Right hindlimb (tissue), 1 donor: ENCODE measurements around the gene DBP.
"Not testable (repeated sequence)": the region's sequence is repeated elsewhere in the genome, so short reads cannot be mapped to it uniquely, and the experiment has no call there.

Experiments
- DNase-seq: peaks from one replicate; pipeline ENCODE4 v3.0.0-alpha.2; 2018

Gene DBP

DNA sequence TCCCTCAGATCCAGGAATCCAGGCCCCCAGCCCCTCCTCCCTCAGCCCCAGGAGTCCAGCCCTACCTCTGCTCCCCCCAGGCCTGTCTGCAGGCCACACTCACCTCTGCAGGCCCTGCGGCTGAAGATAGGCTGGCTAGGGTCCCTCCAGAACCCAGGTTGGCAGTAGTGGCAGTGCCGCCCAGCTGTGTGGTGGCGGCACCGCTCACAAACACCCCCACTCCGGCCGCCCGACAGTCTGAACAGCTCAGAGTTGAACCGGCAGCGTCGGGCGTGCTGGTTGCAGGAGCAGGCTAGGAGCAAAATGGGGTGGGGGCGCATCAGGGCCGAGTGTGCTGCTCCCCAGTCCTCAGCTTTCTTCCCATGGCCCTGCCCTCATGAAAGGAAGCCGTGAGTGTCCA lies 27.3 kb upstream of the DBP start:
- DNase-seq = no peak

- DNase-seq = no peak
Measured at GRCh38 chr19:48663667-48664066, 26.5 kb upstream of the DBP start.

DNA sequence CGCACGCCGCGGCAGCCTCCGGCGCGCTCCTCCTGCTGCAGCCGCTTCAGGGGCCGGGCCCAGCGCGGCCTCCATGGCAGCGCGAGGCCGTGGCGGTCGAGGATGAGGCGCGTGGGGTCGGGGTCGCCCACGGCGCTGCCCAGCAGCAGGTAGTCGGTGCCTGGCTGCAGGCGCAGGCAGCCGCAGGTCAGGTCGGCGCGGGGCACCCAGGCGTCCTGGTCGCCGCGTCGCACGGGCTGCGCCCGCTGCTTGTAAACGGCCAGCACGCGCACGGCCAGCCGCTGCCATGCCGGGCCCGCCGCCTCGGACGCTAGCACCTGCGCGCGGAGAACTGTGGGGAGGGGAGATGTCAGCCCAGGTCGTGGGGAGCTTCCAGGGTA lies 24.5 kb upstream of the DBP start:
- no peak for DNase-seq

DNA sequence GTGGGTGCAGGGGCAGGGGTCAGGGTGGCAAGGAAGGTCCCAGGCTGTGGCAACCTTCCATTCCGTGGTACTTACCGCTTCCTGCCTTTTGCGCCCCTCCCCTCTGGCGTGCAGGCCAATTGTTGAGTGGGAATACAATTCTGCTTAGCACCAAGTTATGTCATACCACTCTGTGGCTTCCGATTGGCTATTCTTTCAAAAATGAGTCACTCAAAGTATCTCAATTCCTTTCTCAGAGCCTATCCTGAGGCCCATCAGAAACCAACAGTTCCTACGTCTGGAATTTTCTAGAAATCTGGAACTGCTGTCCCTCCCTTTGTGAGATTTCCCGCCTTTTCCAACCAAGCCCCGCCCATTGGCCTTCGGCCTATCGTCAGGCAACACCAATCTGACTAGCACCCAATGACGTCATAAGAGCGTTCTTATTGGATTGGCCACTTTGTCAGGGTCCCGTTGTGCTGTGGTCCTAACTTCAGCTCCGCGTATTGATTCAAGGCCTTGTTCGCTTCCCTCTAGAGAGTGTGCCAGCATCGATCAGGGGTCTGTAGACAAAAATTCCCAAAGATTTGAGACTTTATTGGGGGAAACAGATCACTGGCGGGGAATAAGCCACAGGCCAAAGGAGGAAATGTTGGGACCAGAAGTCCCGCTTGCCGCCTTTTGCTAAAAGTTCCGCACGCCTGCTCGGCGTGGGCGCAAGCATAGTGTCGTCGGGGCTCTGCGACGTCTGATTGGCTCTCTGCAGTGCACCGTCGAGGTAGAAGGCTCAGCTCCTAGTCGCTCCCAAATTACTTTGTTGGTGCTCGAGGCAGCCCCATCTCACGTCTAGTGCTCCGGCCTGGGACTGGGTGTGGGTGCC lies 23.9 kb upstream of the DBP start:
- DNase-seq = peak; percentile 82

DNA sequence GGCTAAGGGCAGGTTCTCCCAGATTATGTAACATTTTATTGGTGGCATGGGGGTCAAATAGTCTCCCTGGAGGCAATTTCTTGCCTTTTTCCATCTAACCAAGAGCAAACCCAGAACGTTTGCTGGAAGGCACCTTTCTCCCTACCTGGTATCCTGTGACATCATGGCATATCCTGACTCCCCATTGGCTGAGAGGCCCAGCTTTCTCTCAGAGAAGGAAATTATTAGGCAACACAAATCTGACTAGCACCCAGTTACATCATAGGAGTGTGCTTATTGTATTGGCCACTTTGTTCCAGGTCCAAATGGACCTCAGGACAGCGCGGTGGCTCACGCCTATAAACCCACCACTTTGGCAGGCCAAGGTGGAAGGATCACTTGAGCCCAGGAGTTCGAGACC lies 22.6 kb upstream of the DBP start:
- no peak for DNase-seq

GRCh38 chr19:48658483-48658882 lies 21.3 kb upstream of the DBP start:
- DNase-seq = no peak

- not testable (repeated sequence) for DNase-seq
Measured at GRCh38 chr19:48657828-48658227, 20.6 kb upstream of the DBP start.

DNA sequence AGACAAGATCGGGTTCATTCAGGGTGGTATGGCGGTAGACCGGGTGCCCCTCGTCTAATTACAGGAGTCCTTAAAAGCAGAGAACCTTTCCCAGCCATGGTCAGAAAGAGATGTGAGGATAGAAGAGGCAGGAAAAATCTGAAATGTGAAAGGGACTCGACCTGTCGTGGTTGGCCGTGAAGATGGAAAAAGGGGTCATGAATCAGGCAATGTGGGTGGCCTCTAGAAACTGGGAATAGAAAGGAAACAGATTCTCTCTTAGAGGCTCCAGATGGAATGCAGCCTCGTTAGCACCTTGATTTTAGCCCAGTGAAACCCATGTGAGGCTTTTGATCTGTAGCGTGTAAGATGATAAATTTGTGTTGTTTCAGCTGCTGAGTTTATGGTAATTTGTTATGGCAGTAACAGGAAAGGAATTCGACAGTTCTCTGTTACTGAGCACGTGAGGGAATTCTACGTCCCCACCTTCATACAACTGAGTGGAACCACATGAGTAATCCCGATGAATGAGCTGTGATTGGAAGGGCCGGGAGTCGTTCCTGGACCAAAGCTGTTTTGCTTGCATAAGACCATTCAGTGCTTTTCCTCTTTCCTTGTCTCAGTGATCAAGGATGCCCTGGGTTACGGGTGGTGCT lies 19.8 kb upstream of the DBP start:
- no peak for DNase-seq

- DNase-seq = peak; percentile 81
Measured at GRCh38 chr19:48654299-48655059, 17.3 kb upstream of the DBP start.

DNA sequence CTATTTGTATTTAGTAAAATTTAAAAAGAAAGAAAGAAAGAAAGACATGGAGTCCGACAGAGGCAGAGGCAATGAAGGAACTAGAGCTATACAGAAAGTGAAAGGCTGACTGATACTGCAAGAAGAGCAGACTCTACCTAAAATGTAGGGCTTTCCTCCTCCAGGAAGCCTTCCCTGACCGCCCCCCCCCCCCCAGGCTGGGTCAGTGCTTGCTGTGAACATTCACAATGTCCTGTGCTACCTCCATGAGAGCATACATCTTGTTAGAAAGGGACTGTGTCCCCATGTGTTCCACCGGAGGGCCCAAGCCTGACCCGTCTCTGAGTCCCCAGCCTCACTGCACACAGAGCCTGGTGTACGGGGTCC lies 14.5 kb upstream of the DBP start:
- no peak for DNase-seq

DNA sequence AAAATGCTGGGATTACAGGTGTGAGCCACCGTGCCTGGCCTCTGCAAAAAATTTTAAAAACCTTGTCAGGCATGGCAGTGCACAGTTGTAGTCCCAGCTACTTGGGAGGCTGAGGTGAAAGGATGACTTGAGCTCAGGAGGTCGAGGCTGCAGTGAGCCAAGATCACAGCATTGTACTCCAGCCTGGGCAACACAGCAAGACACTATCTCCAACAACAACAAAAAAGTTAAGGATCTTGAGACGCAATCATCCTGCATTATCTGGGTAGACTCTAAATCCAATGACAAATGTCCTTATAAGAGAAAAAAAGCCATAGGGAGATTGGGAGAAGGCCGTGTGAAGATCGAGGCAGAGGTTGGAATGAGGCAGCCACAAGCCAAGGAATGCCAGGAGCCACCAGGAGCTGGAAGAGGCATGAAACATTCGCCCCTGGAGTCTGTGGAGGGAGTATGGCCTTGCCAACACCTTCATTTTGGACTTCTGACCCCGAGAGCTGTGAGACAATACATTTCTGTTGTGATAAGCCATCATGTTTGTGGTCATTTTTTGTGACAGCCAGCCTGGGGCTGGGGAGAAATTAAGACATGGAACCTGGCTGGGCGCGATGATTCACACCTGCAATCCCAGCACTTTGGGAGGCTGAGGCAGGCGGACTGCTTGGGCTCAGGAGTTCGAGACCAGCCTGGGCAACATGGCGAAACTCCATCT lies 13.9 kb upstream of the DBP start:
- DNase-seq = no peak

GRCh38 chr19:48648134-48648533 lies 11.0 kb upstream of the DBP start:
- no peak for DNase-seq

- DNase-seq = no peak
Measured at GRCh38 chr19:48646722-48647216, 9.6 kb upstream of the DBP start.

DNA sequence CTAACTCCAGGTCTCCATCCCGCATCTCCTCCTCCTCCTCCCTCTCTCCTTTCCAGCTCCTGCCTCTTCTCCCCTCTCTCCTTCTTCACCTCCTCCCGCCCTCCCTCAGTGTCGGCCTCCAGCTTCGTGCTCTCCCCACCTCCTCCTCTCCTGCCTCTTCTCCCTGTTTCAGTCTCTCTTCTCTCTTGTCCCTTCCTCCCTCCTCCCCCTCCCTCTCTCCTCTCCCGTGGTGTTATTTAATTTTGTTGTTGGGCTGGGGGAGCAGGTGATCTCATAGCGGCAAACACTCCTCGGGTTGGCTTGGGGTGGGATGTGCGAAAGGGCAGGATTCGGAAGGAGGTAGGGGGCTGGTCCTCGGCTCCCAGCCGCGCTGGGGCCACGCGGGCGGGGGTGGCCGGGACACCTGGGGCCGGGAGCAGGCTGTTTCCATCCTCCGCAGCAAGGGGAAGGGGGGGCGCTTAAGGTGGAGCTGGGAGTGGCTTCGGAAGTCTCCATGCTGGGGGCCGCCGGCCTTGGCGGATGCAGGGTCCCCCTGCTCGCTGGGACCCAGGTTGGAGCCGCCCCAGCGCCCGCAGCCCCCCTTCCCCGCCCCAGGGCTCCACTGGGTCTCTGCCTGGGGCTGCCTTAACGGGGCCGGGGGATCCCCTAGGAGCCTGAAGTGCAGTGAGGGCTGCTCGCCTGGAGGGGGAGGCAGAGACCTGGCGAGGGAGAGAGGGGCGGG lies 9.0 kb upstream of the DBP start, which contains the start of gene CA11:
CA11 (minus strand) TSS at position 187 of the 721 bp plus-strand sequence. CDS start 555 bp downstream, outside the sequence.
- peak; percentile 95 for DNase-seq

DNA sequence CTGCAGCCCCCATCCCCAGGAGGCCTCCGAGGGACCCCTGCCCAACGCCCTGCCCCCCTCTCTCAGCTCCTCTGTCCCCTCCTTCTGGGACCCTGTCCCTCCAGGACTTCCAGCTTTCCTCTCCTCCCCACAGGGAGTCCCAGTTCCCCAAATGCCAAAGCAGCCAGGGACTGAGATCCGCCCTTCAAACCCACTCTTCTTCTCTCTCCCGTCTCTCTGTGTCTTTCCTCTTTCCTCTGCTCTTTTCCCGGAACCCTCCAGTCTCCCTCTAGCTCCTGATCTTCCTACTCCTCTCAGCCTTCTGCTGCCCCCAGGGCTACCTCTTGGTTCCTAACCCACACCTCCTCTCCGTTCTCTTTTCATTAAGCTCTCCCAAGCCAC lies 8.4 kb upstream of the DBP start:
- DNase-seq = no peak

DNA sequence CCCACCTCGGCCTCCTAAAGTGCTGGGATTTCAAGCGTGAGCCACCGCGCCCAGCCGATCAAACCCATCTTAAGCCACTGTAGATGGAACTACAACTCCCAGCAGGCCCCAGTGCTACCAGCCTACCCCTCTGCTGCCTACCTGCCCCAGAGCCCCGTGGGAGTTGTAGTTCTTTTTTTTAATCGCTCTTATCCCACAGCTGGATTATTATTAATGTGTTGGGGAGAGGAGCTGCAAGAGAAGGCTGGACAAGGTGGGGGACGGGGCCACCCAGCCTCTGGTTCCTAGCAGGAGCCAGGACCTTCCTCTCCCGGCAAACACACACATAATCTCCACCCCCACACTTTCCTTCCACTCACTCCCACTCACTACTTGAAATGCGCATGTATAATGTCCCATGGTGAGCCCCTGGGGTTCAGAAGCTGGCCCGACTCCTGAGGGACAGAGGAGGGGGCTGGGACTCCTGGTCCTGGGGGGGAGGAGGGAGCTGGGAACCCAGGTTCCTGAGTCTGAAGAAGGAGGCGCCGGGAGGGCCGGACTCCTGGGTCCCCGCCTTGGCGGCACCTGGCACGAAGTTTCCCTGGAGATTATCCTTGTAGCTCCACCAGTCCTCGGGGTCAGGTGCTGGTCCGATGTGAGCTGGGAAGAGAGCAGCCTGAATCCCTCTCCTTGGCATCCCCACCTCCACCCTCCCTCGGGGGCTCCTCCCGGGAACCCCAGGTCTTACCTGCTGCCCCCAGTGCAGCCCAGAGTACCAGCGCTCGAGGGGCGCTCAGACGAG lies 7.8 kb upstream of the DBP start:
- DNase-seq = peak; percentile 84

DNA sequence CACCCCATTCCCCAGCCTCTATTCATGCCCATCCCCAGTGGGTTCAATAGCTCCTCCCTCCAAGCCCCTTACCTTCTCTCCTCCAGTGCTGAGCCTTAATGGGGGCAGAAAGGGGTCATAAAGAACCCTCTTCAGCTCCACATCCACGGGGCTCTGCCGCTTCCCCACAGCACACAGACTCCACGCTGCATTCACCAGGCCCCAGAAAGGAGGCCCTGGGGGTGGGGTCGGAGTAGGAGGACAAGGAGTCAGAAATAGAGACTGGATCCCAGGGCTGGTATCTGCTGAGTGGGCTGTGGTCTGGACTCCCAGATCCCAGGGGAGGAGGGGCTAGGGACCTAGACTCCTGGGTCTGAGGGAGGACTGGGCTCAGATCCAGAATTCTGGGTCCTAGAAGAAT lies 7.2 kb upstream of the DBP start:
- DNase-seq = no peak

DNA sequence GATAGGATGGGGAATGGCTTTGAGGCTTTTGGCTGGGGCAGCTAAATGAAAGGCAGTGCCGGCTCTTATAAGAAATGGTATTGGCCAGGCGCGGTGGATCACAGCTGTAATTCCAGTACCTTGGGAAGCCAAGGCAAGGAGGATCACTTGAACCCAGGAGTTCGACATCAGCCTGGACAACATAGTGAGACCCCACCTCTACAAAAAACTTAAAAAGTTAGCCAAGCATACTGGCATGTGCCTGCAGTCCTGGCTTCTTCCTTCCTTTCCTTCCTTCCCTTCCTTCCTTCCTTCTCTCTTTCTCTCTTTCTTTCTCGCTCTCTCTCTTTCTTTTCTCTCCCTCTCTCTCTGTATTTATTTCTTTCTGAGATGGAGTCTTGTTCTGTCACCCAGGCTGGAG lies 5.7 kb upstream of the DBP start:
- DNase-seq = no peak

DNA sequence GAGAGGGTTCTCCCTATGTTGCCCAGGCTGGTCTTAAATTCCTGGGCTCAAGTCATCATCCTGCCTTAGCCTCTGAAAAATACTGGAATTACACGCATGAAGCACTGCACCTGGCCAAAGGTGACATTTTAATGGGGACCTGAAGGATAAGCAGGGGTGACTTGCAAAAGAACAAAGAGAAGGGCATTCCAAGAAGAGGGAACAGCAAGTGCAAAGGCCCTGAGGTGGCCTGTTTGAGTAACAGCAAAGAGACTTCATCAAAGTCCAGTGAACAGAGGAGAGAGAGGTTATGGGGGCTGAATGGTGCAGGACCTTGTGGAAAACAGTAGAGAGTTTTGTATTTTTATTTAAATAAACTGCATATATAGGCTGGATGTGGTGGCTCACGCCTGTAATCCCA lies 4.7 kb upstream of the DBP start:
- no peak for DNase-seq

- DNase-seq = peak; percentile 21
Measured at GRCh38 chr19:48639483-48640375, 2.5 kb upstream of the DBP start.
